PC-9 (cell line): ENCODE data around the gene HAUS3. TPM values are rescaled to one million over a fixed set of nuclear protein-coding genes. Genes with fewer than 3 reads are reported as not detected.

Experiments
- BruUV-seq: library from RNA; stranded (reverse); fragments of 400-500 nt; replicated peaks from 2 replicates; lab custom pipeline; 2021; lab: Mats Ljungman, UMichigan
- CTCF ChIA-PET: fragments of 300-600 bp; sonication (Branson Sonifier 250); formaldehyde crosslinking; loops from one replicate; lab custom pipeline; 2022; ENCODE audit warnings: antibody characterized with exemption; lab: Charles Lee
- POLR2A ChIA-PET: fragments of 300-600 bp; sonication (Branson Sonifier 250); formaldehyde crosslinking; loops from one replicate; lab custom pipeline; 2022; ENCODE audit warnings: antibody characterized with exemption; ENCODE audit not compliant: unreplicated experiment; lab: Charles Lee
- DNase-seq, 2 experiments: peaks; one replicate each; pipeline versions ENCODE4 v3.0.0 to v3.0.0-alpha.2; 2015 to 2022; ENCODE audit warnings: mixed read lengths in 1 of 2
- H2AFZ ChIP-seq: fragments of 200-600 bp; sonication (generic); 2 replicates; pipeline ENCODE4 v1.8.1; 2017; ENCODE audit warnings: antibody characterized with exemption
- H3F3A ChIP-seq: fragments of 200-600 bp; sonication (generic); 2 replicates; pipeline ENCODE4 v1.8.1; 2017; ENCODE audit warnings: antibody characterized with exemption, mild to moderate bottlenecking, low read depth; ENCODE audit not compliant: insufficient read depth
- H3K27ac ChIP-seq: fragments of 200-600 bp; sonication (generic); 2 replicates; pipeline ENCODE4 v1.6.1; 2016; ENCODE audit warnings: mixed run types
- H3K27me3 ChIP-seq: fragments of 200-600 bp; sonication (generic); 2 replicates; pipeline ENCODE4 v1.6.1; 2016; ENCODE audit warnings: low read depth, mixed run types; ENCODE audit not compliant: insufficient read depth
- H3K36me3 ChIP-seq: fragments of 200-600 bp; sonication (generic); 2 replicates; pipeline ENCODE4 v1.6.1; 2016; ENCODE audit warnings: low read depth, mixed run types
- H3K4me1 ChIP-seq: fragments of 200-600 bp; sonication (generic); replicated peaks from 2 replicates; pipeline ENCODE4 v1.6.1; 2016; ENCODE audit warnings: mixed run types; ENCODE audit not compliant: insufficient read depth
- H3K4me2 ChIP-seq: fragments of 200-600 bp; sonication (generic); 2 replicates; pipeline ENCODE4 v1.6.1; 2017; ENCODE audit warnings: mixed run types
- H3K4me3 ChIP-seq: fragments of 200-600 bp; sonication (generic); 2 replicates; pipeline ENCODE4 v1.6.1; 2016; ENCODE audit warnings: mixed run types
- H3K79me2 ChIP-seq: fragments of 200-600 bp; sonication (generic); 2 replicates; pipeline ENCODE4 v1.6.1; 2017; ENCODE audit warnings: low read depth, mixed run types
- H3K9me2 ChIP-seq: fragments of 200-600 bp; sonication (generic); 2 replicates; pipeline ENCODE4 v1.8.1; 2017; ENCODE audit warnings: mild to moderate bottlenecking; ENCODE audit not compliant: insufficient read depth
- H3K9me3 ChIP-seq: fragments of 200-600 bp; sonication (generic); 2 replicates; pipeline ENCODE4 v1.8.1; 2016; ENCODE audit warnings: low read depth; ENCODE audit not compliant: insufficient read depth
- H4K20me1 ChIP-seq: fragments of 200-600 bp; sonication (generic); 2 replicates; pipeline ENCODE4 v1.8.1; 2017; ENCODE audit not compliant: insufficient read depth
- EZH2 ChIP-seq: fragments of 200-600 bp; sonication (generic); IDR thresholded peaks from 2 replicates; pipeline ENCODE4 v1.8.0; 2017; ENCODE audit warnings: antibody characterized with exemption, low read depth
- intact Hi-C: fragments of 100-400 bp; cut with micrococcal nuclease; formaldehyde crosslinking; loops from one replicate; pipeline ENCODE4 v1.10.0; 2022; ENCODE audit not compliant: unreplicated experiment
- total RNA-seq: library from RNA; stranded (reverse); gene quantifications from 2 replicates; pipeline ENCODE4 v1.2.3, GENCODE V29; 2021
- TF ChIP-seq, protein P1 (sequence below): fragments of 200-600 bp; sonication (generic); conservative IDR thresholded peaks from 2 replicates; pipeline ENCODE4 v1.6.1; 2017; ENCODE audit warnings: mixed run types, antibody characterized with exemption, mild to moderate bottlenecking, moderate library complexity

The HAUS3 gene
- total RNA-seq, 1 experiment from 2014 or later = 16.2 TPM

GRCh38 chr4:2248821-2249261, 6.9 kb upstream of the HAUS3 start:
- H3K4me2 ChIP-seq = no peak overlapping the region
- no peaks in the 10 kb centered on the region for H3K79me2 ChIP-seq
- H3K27me3 ChIP-seq = no peaks in the 10 kb centered on the region
- H3F3A ChIP-seq = no peaks in the 10 kb centered on the region; the same call in 1 of the 2 replicates
- no peak overlapping the region for H3K4me3 ChIP-seq
- CTCF ChIA-PET = no interaction called here
- intact Hi-C loops = no loop called here
- no peaks in the 10 kb centered on the region for H3K36me3 ChIP-seq
- no peaks in the 10 kb centered on the region for H3K4me1 ChIP-seq
- BruUV-seq = no TSS peak
- no peaks in the 10 kb centered on the region; the same call in 1 of the 2 replicates for H4K20me1 ChIP-seq
- no peak overlapping the region for H2AFZ ChIP-seq
- POLR2A ChIA-PET = no interaction called here
- H3K27ac ChIP-seq = no peak overlapping the region
- no peak for TF ChIP-seq EZH2
- TF ChIP-seq, protein P1, sequence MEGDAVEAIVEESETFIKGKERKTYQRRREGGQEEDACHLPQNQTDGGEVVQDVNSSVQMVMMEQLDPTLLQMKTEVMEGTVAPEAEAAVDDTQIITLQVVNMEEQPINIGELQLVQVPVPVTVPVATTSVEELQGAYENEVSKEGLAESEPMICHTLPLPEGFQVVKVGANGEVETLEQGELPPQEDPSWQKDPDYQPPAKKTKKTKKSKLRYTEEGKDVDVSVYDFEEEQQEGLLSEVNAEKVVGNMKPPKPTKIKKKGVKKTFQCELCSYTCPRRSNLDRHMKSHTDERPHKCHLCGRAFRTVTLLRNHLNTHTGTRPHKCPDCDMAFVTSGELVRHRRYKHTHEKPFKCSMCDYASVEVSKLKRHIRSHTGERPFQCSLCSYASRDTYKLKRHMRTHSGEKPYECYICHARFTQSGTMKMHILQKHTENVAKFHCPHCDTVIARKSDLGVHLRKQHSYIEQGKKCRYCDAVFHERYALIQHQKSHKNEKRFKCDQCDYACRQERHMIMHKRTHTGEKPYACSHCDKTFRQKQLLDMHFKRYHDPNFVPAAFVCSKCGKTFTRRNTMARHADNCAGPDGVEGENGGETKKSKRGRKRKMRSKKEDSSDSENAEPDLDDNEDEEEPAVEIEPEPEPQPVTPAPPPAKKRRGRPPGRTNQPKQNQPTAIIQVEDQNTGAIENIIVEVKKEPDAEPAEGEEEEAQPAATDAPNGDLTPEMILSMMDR = no peak
- no peaks in the 10 kb centered on the region for H3K9me3 ChIP-seq
- DNase-seq = no peak
- H3K9me2 ChIP-seq = no peaks in the 10 kb centered on the region

DNA sequence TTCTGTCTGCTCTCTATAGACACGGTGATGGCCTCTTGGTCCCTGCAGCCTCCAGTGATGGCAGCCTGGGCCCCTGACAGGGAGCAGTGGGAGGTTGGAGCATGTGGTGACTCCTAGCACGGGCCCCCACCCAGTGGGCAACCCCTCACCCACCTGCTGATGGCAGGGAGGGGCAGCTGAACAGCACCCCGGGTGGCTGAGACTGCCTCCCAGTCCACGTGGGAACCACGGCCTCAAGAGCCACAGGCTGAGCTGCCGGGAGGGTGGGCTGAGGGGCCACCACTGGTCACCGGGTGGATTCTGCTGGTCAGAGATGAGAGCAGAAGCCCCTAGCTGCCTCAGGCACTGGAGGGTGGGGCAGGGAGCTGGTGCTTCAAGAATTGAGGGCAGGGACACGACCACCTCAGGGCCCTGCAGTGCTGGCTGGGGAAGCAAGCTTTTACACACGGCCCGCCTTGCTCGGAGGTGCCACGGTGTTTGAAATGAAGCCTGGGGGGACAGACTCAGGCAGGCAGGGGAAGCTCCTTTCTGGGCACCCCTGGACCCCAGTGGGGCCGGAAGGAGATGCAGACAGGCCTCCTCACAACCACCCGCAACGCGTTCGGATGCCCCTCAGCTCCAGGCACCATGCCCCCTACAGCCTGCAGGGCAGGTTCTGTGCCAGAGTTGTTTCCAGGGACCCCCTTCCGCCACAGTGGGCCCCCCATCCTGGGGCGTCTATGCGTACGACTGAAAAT, 6.3 kb upstream of the HAUS3 start:
- CTCF ChIA-PET = interaction anchor here (0.6 kb wide), 1 partner anchor 593 kb away, joined by 7 read pairs; no protein-coding TSS in a partner anchor

DNA sequence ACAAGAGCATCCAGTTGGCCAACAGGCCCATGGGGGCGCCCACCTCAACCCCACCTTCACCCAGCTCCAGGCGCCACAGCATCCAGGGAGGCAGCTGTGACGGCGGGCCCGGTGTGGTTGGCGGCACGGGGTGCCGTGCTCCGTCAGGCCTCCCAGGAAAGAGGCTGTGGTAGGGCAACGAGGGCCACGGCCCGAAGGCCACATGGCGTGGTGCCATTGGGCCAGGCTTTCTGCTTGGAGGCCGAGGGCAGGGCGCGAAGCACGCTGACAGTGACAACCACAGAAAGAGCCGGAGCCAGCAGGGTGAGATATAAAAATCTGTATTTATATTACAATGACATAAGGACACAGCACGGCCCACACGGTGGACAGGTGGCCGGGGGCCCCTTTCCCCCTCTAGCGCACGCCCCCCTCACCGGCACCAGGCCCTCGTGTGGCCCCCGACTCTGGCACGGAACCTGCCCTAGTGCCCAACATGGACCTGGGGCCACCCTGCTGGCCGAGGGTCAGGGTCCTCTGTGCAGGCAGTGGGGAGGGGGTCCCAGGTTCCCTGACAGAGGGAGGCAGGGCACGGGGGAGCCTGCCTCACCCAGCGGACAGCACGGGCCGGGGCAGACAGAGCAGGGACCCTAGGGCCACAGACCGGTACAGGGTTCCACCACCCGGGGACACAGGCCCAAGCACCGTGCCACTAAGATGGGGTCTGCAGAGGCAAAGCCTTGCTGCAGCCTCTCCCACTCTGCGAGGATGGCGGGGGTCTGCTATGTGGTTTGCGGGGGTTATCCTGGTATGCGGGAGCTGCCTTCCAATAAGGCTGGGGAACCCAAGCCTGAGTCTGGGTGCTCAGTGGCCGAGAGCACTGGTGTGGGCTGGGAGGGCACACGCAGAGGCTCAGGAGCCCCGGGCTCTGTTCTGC, 5.5 kb upstream of the HAUS3 start:
- no peak for TF ChIP-seq EZH2
- TF ChIP-seq, protein P1 = no peak
- BruUV-seq = no TSS peak
- ChIA-PET POLR2A (no interaction called here), CTCF (no interaction called here)
- Histone ChIP-seq H3K4me3 (no peak overlapping the region), H3K27ac (no peak overlapping the region), H4K20me1 (no peaks in the 10 kb centered on the region), H3K4me2 (no peak overlapping the region), H3K9me3 (no peaks in the 10 kb centered on the region), H3K79me2 (no peaks in the 10 kb centered on the region), H3F3A (peaks cover 7% of the 10 kb centered on the region; the same call in 1 of the 2 replicates), H3K27me3 (no peaks in the 10 kb centered on the region), H3K36me3 (no peaks in the 10 kb centered on the region), H3K9me2 (no peaks in the 10 kb centered on the region), H2AFZ (no peak overlapping the region), H3K4me1 (no peaks in the 10 kb centered on the region)
- intact Hi-C loops = no loop called here
- DNase-seq = no peak

More for the DNA sequence above, 6.3 kb upstream of the HAUS3 start:
- BruUV-seq = no TSS peak
- H3K4me2 ChIP-seq = no peak overlapping the region
- no peaks in the 10 kb centered on the region for H3K4me1 ChIP-seq
- no peaks in the 10 kb centered on the region for H3K9me3 ChIP-seq
- H3K36me3 ChIP-seq = no peaks in the 10 kb centered on the region
- no peak overlapping the region for H3K27ac ChIP-seq
- H3F3A ChIP-seq = peaks cover 6% of the 10 kb centered on the region; the same call in 1 of the 2 replicates
- H3K27me3 ChIP-seq = no peaks in the 10 kb centered on the region
- H3K79me2 ChIP-seq = no peaks in the 10 kb centered on the region
- H2AFZ ChIP-seq = no peak overlapping the region
- no peak for TF ChIP-seq EZH2
- TF ChIP-seq, protein P1 = no peak
- DNase-seq = no peak
- H3K4me3 ChIP-seq = no peak overlapping the region
- no peaks in the 10 kb centered on the region for H4K20me1 ChIP-seq
- intact Hi-C loops = no loop called here
- POLR2A ChIA-PET = no interaction called here
- H3K9me2 ChIP-seq = no peaks in the 10 kb centered on the region
